ENCODE measurements around the gene UTP18.
A peak's percentile ranks its signal among the peaks of the same experiment; 100 is the strongest.
"Not testable (repeated sequence)": the region's sequence is repeated elsewhere in the genome, so short reads cannot be mapped to it uniquely, and the experiment has no call there.

The UTP18 gene

GRCh38 chr17:51260237-51261023 is at the start of gene UTP18:
Gene UTP18 (plus strand): TSS chr17:51260546. CDS start chr17:51260585, 39 bp downstream.
- DNase-seq = peak; percentile 99

GRCh38 chr17:51214920-51215319 is 45.4 kb upstream of the UTP18 start:
- no peak for DNase-seq

GRCh38 chr17:51217946-51218345 is 42.4 kb upstream of the UTP18 start:
- peak; percentile 14 for DNase-seq

GRCh38 chr17:51221322-51221721 is 39.0 kb upstream of the UTP18 start:
- DNase-seq = no peak

DNA sequence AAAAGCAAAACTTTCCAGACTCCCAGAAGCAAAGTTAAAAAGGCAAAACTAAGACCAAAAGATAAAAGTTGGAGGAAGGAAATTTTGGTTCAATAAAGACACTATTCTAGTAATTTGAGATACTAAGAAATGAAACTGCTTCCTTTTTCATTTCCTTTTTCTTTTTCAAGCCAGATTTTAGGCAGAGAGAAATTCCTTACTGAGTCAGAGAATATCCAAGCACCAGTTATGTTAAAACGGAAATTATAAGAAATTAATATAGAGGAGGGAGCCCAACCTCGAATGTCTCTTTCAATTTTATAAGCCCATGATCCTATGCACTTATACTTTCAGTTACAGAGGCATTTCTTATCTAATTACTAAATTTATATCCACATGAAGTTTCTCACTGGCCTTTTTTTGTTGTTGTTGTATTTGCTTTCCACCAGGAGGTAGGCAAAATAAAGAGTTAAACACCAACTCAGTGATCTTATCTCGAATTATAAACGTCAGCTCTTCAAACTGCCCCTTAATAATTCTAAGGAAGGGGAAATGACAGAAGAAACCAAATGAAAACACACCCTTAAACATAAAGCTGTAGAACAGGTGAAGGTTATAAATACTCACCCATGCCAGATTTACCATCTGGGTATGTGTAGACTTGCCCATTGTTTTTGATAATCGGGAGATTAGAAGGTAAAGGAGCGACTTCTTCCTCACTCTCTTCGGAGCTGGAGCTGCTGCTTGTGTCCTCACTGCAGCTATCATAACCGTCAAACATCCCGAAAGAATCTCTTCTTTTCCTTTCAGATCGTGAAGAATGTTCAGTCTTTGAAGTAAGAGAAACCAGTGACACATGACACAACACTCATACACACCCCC is 35.7 kb upstream of the UTP18 start:
- DNase-seq = no peak

DNA sequence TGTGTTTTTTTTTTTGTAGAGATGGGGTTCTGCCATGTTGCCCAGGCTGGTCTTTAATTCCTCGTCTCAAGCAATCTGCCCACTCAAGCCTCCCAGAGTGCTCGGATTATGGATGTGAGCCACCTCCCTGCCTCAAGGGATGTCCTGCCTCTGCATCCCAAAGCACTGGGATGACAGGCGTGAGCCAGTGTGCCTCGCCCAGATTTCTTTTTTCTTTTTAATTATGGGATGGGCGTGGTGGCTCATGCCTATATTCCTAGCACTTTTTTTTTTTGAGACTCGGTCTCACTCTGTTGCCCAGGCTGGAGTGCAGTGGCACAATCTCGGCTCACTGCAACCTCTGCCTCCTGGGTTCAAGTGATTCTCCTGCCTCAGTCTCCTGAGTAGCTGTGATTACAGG is 34.8 kb upstream of the UTP18 start:
- not testable (repeated sequence) for DNase-seq

GRCh38 chr17:51228161-51228560 is 32.2 kb upstream of the UTP18 start:
- no peak for DNase-seq

- DNase-seq = no peak
Observed at GRCh38 chr17:51229889-51230288, 30.5 kb upstream of the UTP18 start.

DNA sequence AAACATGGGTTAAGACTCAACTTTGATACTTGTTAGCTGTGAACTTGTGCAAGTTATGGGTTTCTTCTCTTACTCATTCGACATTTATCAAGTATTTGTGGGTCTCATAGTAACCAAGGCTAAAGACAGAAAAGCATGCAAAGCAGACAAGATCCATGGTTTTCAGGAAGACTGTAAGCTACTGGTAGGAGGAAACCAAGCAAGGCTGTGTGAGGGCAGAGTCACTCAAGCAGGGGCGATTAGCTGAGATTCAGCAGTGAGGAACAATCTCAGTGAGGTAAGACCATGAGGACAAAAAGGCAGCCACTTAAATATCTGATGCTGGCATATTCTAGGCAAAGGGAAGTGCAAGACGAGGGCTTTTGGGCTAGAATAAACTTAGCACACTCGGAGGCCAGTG is 30.0 kb upstream of the UTP18 start:
- no peak for DNase-seq

DNA sequence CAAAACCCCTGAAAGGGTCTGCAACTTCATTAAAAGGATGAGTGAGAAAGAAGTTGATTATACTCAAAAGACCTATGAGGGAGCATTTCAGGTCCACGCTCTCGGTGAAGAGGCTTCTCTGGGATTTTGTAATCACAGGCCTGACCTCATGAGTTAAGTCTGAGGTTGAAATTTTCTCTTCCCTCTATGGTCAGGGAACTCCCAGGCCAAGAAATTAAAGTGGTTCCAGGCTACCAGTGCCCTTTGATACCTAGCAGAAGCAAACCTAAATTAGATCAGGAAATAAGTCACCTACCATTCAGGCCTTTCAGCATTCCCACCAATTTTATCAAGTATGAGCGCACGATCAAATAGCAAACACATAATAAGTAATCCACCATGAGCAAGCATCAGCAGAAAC is 28.3 kb upstream of the UTP18 start:
- no peak for DNase-seq

DNA sequence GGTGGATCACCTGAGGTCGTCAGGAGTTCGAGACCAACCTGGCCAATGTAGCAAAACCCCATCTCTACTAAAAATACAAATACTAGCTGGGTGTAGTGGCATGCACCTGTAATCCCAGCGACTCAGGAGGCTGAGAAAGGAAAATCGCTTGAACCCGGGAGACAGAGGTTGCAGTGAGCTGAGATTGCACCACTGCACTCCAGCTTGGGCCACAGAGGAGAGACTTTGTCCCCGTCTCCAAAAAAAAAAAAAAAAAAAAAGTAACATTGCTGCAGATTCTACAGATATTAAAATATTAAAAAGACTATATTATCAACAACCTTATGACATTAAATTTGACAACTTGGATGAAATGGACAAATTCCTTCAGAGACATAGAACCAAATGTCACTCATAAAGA is 26.2 kb upstream of the UTP18 start:
- DNase-seq = no peak

DNA sequence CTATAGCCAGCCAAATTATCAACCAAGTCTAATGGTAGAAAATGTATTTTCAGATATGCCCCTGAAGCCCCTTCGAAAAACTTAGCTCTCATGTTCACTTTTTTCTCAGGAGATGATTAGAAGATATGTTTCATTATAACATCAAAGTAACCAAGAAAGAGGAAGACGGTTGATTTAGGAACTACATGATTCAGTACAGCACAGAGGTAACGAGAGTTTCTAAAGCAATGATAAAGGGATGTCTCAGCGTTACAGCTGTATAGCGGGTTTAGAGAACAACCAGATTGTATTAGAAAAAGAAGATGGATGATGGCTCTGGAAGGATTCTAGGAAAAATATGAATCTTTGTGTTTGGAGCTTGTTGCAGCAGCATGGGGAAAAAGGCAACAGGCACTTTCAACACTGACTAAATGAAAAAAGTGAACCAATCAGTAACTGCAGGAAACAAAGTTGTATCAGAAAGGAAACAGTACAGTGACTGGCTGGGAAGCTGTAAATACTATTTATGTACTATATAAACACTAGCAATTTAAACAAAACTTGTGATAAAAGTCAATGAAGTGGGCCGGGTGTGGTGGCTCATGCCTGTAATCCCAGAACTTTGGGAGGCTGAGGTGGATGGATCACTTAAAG is 22.0 kb upstream of the UTP18 start:
- no peak for DNase-seq

DNA sequence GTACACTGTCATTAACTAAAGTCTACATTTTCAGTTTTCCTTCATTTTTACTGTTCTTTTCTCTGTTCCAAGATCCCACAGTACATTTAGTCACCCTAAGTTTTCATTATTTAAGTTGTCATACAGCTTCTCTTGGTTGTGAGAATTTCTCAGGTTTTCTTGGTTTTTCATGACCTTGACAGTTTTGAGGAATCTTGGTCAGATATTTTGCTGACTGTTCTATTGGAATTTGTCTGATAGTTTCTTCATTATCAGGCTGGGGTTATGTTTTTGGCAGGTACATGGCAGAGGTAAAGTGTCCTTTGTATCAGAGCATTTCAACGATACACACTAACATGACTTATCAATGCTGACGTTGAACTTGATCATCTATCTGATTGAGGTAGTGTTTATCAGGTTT is 20.1 kb upstream of the UTP18 start:
- no peak for DNase-seq

- DNase-seq = no peak
Observed at GRCh38 chr17:51244041-51244440, 16.3 kb upstream of the UTP18 start.

DNA sequence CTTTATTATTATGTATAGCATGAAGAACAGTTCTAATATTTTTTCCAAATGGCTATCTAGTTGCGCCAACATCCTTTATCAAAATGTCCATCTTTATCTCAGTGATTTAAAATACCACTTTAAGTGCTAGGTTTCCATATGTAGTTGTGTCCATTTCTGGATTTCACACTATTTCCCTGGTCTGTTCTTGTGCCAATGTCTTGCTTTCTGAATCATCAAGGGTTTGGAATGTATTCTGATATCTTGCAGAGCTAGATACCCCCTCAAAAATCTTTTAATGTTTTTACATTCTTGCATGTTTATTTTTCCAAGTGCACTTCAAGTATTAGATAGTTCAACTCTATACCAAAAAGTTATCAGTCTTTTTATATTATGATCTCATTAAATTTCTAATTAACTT is 14.8 kb upstream of the UTP18 start:
- DNase-seq = no peak

- DNase-seq = no peak
Observed at GRCh38 chr17:51250314-51250840, 10.0 kb upstream of the UTP18 start.

DNA sequence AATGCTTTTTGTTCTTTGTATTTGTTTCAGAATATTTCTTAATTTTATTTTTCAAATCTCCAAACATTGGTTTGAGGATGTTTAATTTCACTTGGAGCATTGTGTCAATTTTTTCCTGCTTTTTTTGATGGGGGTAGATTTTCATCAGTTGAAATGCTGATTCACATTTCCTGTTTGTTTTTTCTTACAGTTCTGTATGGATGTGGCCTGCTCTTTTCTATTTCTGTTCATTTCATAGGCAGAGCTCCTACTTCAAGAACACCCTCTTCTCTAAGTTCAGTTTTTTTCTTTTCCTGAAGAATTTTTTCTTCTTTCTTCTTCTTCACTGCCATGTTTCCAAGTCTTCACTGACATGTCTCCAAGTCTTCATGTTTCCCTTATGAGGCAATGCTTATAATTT is 9.3 kb upstream of the UTP18 start:
- no peak for DNase-seq

DNA sequence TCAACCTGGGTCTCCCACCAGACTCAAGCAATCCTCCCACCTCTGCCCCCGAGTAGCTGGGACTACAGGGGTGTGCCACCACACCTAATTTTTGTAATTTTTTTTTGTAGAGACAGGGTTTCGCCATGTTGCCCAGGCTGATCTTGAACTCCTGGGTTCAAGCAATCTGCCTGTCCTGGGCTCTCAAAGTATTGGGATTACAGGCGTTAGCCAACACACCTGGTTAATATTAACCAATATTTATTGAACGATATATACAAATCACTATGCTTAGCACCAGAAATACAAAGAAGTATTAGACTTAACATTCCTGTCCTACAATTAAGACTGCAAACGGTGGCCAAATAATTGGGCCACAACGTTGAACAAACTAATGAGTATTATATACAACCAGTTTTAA is 4.7 kb upstream of the UTP18 start:
- no peak for DNase-seq

DNA sequence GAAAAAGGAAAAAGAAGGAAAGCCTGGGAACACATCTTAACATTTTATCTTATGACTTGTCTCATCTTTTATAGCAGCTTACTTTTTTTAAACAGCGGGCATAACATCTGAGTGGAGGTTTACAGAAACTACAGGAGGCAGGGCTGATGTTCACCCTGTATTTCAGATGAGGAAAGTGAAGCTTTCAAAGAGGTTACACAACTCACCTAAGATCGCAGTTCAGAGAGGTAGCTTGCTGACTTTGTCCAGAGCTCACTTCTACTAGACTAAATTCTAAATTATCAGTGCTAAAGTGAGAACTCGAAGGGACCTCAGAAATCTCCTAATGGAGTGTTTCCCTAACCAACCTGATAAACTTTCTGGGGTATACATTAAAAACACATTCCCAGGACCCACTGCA is 4.2 kb upstream of the UTP18 start:
- no peak for DNase-seq

DNA sequence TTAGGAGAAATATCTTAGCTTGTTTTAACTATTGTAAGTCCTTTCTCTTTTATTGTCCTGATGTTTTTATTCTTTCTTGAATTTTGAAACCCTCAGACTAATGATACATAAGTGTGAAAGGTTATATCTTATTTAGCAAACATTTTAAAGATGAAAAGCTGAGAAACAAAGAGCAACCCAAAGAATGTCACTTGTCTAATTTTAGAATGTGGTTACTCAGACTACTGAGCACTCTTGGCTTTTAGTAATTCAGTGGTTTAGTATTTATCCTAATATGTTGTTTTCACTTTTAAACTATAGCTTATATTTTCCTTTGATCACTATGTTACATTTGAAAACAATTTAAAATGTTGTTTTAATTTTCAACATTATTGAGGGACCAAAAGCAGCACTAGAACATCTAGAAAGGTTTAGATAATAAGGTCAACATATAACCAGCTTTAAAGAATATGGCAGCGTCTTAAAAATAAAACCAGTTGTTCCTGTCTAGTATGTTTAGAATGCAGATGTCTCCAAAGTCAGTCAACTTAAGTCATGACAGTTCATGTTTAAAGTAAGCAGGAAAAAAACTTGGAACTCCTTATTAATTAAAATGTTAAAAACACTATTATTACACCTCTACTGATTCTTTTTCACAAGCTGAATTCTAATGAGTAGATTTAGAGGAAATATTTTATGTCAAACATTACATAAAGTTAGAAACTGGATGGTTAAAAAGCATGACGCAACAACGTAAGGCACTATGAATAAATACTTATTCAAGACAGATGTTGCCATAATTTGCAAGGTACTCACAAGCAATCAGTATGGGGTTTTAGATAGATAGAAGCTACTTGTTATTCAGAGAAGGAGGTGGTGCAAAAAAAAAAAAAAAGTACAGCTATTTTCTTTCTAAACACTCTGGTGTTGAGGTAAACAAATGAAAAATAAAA is 2.9 kb upstream of the UTP18 start:
- DNase-seq = no peak

GRCh38 chr17:51258756-51259563 is 1.4 kb upstream of the UTP18 start:
- DNase-seq = no peak
